HCT116 (cell line): ENCODE results near the gene FSTL4. TPM values are rescaled to one million over a fixed set of nuclear protein-coding genes. Genes with fewer than 3 reads are reported as not detected.

ENCODE experiments used
- ATAC-seq: fragments of 200-7000 bp; cut with Tn5 transposase; 2 replicates; pipeline ENCODE4 v1.9.1; 2020; ENCODE audit warnings: mild to moderate bottlenecking, moderate library complexity
- BruUV-seq: library from RNA; stranded (reverse); fragments of 400-500 nt; replicated peaks from 2 replicates; lab custom pipeline; 2021; lab: Mats Ljungman, UMichigan
- CTCF ChIA-PET: fragments of 300-600 bp; sonication (Branson Sonifier 250); formaldehyde crosslinking; loops from one replicate; lab custom pipeline; 2021; ENCODE audit warnings: antibody characterized with exemption; lab: Charles Lee
- POLR2A ChIA-PET: fragments of 300-600, 350-600 bp; sonication (Branson Sonifier 250); formaldehyde crosslinking; loops from one replicate; lab custom pipeline; 2021; ENCODE audit warnings: antibody characterized with exemption; lab: Charles Lee
- RAD21 ChIA-PET, 2 experiments: fragments of 300-600 bp; sonication (Branson Sonifier 250); formaldehyde crosslinking; loops; one replicate each; lab custom pipeline; 2023; ENCODE audit warnings: low total read pairs in 2 of 2; ENCODE audit not compliant: uncharacterized antibody in 2 of 2, unreplicated experiment in 2 of 2, low non-redundant PET in 1 of 2; lab: Charles Lee
- DNase-seq: peaks from one replicate; pipeline ENCODE4 v3.0.0-alpha.2; 2010; ENCODE audit warnings: low read depth, low spot score
- H2AFZ ChIP-seq: fragments of 200-600 bp; shearing (Covaris generic), sonication (generic); 2 replicates; pipeline ENCODE4 v1.6.1; 2017; ENCODE audit warnings: low read depth, mixed run types, mixed read lengths, antibody characterized with exemption, low read length; ENCODE audit not compliant: poor library complexity, severe bottlenecking
- H3K27ac ChIP-seq: 2 replicates; pipeline ENCODE4 v1.5.1; 2012; ENCODE audit warnings: low read depth, low read length
- H3K27me3 ChIP-seq: fragments of 200-600 bp; sonication (generic); 2 replicates; pipeline ENCODE4 v1.6.1; 2016; ENCODE audit warnings: mixed run types, low read length, mixed read lengths; ENCODE audit not compliant: insufficient read depth
- H3K36me3 ChIP-seq, 2 experiments: fragments of 200-500 bp in 1 of 2; fragments of 200-600 bp in 1 of 2; sonication (Bioruptor generic) in 1 of 2; sonication (generic) in 1 of 2; 2 replicates each; pipeline versions ENCODE4 v1.5.1 to v1.6.1; 2014 to 2016; ENCODE audit warnings: low read length in 2 of 2, inconsistent platforms in 1 of 2, mixed read lengths in 1 of 2, mixed run types in 1 of 2; ENCODE audit not compliant: insufficient read depth in 2 of 2, control insufficient read depth in 1 of 2
- H3K4me1 ChIP-seq, 2 experiments: fragments of 200-600 bp in 1 of 2; sonication (generic) in 1 of 2; 2 replicates each; pipeline versions ENCODE4 v1.5.1 to v1.6.1; 2012 to 2017; ENCODE audit warnings: low read length in 2 of 2, inconsistent platforms in 1 of 2, mild to moderate bottlenecking in 1 of 2, mixed read lengths in 1 of 2, mixed run types in 1 of 2, moderate library complexity in 1 of 2; ENCODE audit not compliant: insufficient read depth in 2 of 2, control insufficient read depth in 1 of 2
- H3K4me2 ChIP-seq: fragments of 200-600 bp; sonication (generic); 2 replicates; pipeline ENCODE4 v1.6.1; 2017; ENCODE audit warnings: mixed run types, low read length, mixed read lengths
- H3K4me3 ChIP-seq, 2 experiments: fragments of 200-600 bp in 1 of 2; sonication (generic) in 1 of 2; replicated peaks in 1 of 2; 2 replicates each; pipeline ENCODE4 v1.5.1; 2011 to 2016; ENCODE audit warnings: low read length in 2 of 2, control low read depth in 1 of 2, low read depth in 1 of 2, mild to moderate bottlenecking in 1 of 2, mixed read lengths in 1 of 2, mixed run types in 1 of 2
- H3K79me2 ChIP-seq: fragments of 200-600 bp; sonication (generic); 2 replicates; pipeline ENCODE4 v1.6.1; 2017; ENCODE audit warnings: mild to moderate bottlenecking, mixed run types, low read length, moderate library complexity, mixed read lengths; ENCODE audit not compliant: insufficient read depth
- H3K9ac ChIP-seq: fragments of 200-600 bp; sonication (generic); 2 replicates; pipeline ENCODE4 v1.6.1; 2016; ENCODE audit warnings: low read length, mixed read lengths
- H3K9me2 ChIP-seq: fragments of 200-600 bp; sonication (generic), shearing (Covaris generic); 2 replicates; pipeline ENCODE4 v1.6.1; 2017; ENCODE audit warnings: mixed run types, mild to moderate bottlenecking, moderate library complexity; ENCODE audit not compliant: insufficient read depth
- H3K9me3 ChIP-seq, 2 experiments: fragments of 200-500 bp in 1 of 2; fragments of 200-600 bp in 1 of 2; sonication (Bioruptor generic) in 1 of 2; sonication (generic) in 1 of 2; 2 replicates each; pipeline ENCODE4 v1.6.1; 2014 to 2017; ENCODE audit warnings: low read length in 2 of 2, mixed read lengths in 2 of 2, inconsistent platforms in 1 of 2, low read depth in 1 of 2, mild to moderate bottlenecking in 1 of 2, mixed run types in 1 of 2, moderate library complexity in 1 of 2; ENCODE audit not compliant: control insufficient read depth in 1 of 2, insufficient read depth in 1 of 2
- H4K20me1 ChIP-seq: fragments of 200-600 bp; sonication (generic), shearing (Covaris generic); 2 replicates; pipeline ENCODE4 v1.6.1; 2017; ENCODE audit warnings: mixed run types, mild to moderate bottlenecking, moderate library complexity; ENCODE audit not compliant: insufficient read depth
- CBX3 ChIP-seq: IDR thresholded peaks from 2 replicates; pipeline ENCODE4 v1.6.1; 2012; ENCODE audit warnings: low read depth
- CEBPB ChIP-seq: IDR thresholded peaks from 2 replicates; pipeline ENCODE4 v1.6.1; 2012; ENCODE audit warnings: low read depth
- EZH2 ChIP-seq: fragments of 200-600 bp; sonication (generic); IDR thresholded peaks from 2 replicates; pipeline ENCODE4 v1.6.1; 2017; ENCODE audit warnings: antibody characterized with exemption, mixed run types
- EZH2phosphoT487 ChIP-seq: fragments of 200-600 bp; IDR thresholded peaks from 2 replicates; pipeline ENCODE4 v1.6.1; 2018; ENCODE audit warnings: antibody characterized with exemption, borderline replicate concordance
- FOSL1 ChIP-seq: IDR thresholded peaks from 2 replicates; pipeline ENCODE4 v1.6.1; 2012; ENCODE audit warnings: low read depth
- JUND ChIP-seq: IDR thresholded peaks from 2 replicates; pipeline ENCODE4 v1.6.1; 2012
- POLR2AphosphoS5 ChIP-seq: IDR thresholded peaks from 2 replicates; pipeline ENCODE4 v1.6.1; 2011; ENCODE audit warnings: mild to moderate bottlenecking, low read depth, low read length, moderate library complexity
- RAD21 ChIP-seq: IDR thresholded peaks from 2 replicates; pipeline ENCODE4 v1.6.1; 2012; ENCODE audit warnings: low read depth, mild to moderate bottlenecking
- SRF ChIP-seq: IDR thresholded peaks from 2 replicates; pipeline ENCODE4 v1.6.1; 2012; ENCODE audit warnings: low read depth
- YY1 ChIP-seq: IDR thresholded peaks from 2 replicates; pipeline ENCODE4 v1.6.1; 2011; ENCODE audit warnings: low read length, low read depth, moderate library complexity, mild to moderate bottlenecking; ENCODE audit not compliant: insufficient replicate concordance; ENCODE audit errors: extremely low read depth
- ZBTB33 ChIP-seq: IDR thresholded peaks from 2 replicates; pipeline ENCODE4 v1.6.1; 2011; ENCODE audit warnings: mild to moderate bottlenecking, low read length, moderate library complexity; ENCODE audit not compliant: insufficient replicate concordance; ENCODE audit errors: extremely low read depth
- ZNF274 ChIP-seq: fragments of 200-500 bp; sonication (Bioruptor generic); IDR thresholded peaks from 2 replicates; pipeline ENCODE4 v1.6.1; 2014; ENCODE audit warnings: mild to moderate bottlenecking, low read depth, low read length, inconsistent platforms
- intact Hi-C: fragments of 100-400 bp; cut with micrococcal nuclease; formaldehyde crosslinking; loops from 2 replicates; pipeline ENCODE4 v1.10.0; 2022
- total RNA-seq: library from RNA; stranded (reverse); gene quantifications from one replicate; pipeline ENCODE4 v1.2.1, GENCODE V29; 2021; ENCODE audit not compliant: unreplicated experiment

FSTL4 gene
- total RNA-seq, 1 experiment from 2014 or later: 0.37 TPM

- no peak for TF ChIP-seq CBX3
- no peak for TF ChIP-seq ZNF274
- no peak for TF ChIP-seq SRF
- TF ChIP-seq EZH2: no peak
- no peak for TF ChIP-seq RAD21
- H3K27me3 ChIP-seq: no peaks in the 10 kb centered on the region
- no peak overlapping the region for H2AFZ ChIP-seq
- no peaks in the 10 kb centered on the region for H3K36me3 ChIP-seq
- H3K4me2 ChIP-seq: peak overlapping the region; percentile 80; the same call in 1 of the 2 replicates
- H3K4me3 ChIP-seq: no peak overlapping the region
- ChIA-PET POLR2A (no interaction called here), RAD21 (interaction anchor here in 1 of 2 experiments (0.7 kb wide), 1 partner anchor 17 kb away, joined by 3 read pairs; no protein-coding TSS in a partner anchor), CTCF (no interaction called here)
- intact Hi-C loops: loop anchor here (10.0 kb wide), 1 partner anchor 859 kb away; no protein-coding TSS in a partner anchor
- no peaks in the 10 kb centered on the region for H3K9me3 ChIP-seq
- no peak for ATAC-seq
- no peaks in the 10 kb centered on the region for H4K20me1 ChIP-seq
- H3K9ac ChIP-seq: no peak overlapping the region
- no peaks in the 10 kb centered on the region for H3K79me2 ChIP-seq
- H3K4me1 ChIP-seq: peaks cover 39 to 82% of the 10 kb centered on the region in 2 experiments
- no peaks in the 10 kb centered on the region for H3K9me2 ChIP-seq
- DNase-seq: no peak
- H3K27ac ChIP-seq: no peak overlapping the region
- no TSS peak for BruUV-seq
Measured at GRCh38 chr5:133244242-133244641, 368.1 kb downstream of the FSTL4 start.

- no peak for TF ChIP-seq ZBTB33
- TF ChIP-seq JUND: no peak
- TF ChIP-seq CEBPB: no peak
- TF ChIP-seq YY1: no peak
- TF ChIP-seq EZH2phosphoT487: no peak
- TF ChIP-seq FOSL1: no peak
- no peak for TF ChIP-seq POLR2AphosphoS5
- TF ChIP-seq, all 23 proteins: peak for 0
- no peaks in the 10 kb centered on the region for H3K9me3 ChIP-seq
- H3K9ac ChIP-seq: no peak overlapping the region
- ATAC-seq (no peak), DNase-seq (no peak)
- no peak overlapping the region for H3K4me2 ChIP-seq
- no peaks in the 10 kb centered on the region for H3K36me3 ChIP-seq
- no peaks in the 10 kb centered on the region for H3K27me3 ChIP-seq
- no peaks in the 10 kb centered on the region for H3K9me2 ChIP-seq
- ChIA-PET CTCF (no interaction called here), RAD21 (no interaction called here), POLR2A (no interaction called here)
- H3K27ac ChIP-seq: no peak overlapping the region
- no peaks in the 10 kb centered on the region for H4K20me1 ChIP-seq
- no peak overlapping the region for H2AFZ ChIP-seq
- BruUV-seq: no TSS peak
- H3K4me1 ChIP-seq: peaks cover 39 to 81% of the 10 kb centered on the region in 2 experiments
- H3K79me2 ChIP-seq: no peaks in the 10 kb centered on the region
- intact Hi-C loops: loop anchor here (10.0 kb wide), 1 partner anchor 858 kb away; no protein-coding TSS in a partner anchor
- H3K4me3 ChIP-seq: no peak overlapping the region
Measured at GRCh38 chr5:133243196-133243595, 369.1 kb downstream of the FSTL4 start.
